Neuronal stem cell (in vitro differentiated cells): ENCODE data around the gene ARHGEF12.

Experiments used
- DNase-seq: peaks from one replicate; pipeline ENCODE4 v3.0.0-alpha.2; 2013; ENCODE audit warnings: low spot score
- H2AFZ ChIP-seq: one replicate; pipeline ENCODE4 v1.6.1; 2013; ENCODE audit warnings: mild to moderate bottlenecking, low read length, inconsistent platforms
- H2AK5ac ChIP-seq: 2 replicates; pipeline ENCODE4 v1.6.1; 2013; ENCODE audit warnings: low read depth, mild to moderate bottlenecking, inconsistent platforms, low read length, moderate library complexity, mixed read lengths
- H2BK120ac ChIP-seq: 2 replicates; pipeline ENCODE4 v1.6.1; 2013; ENCODE audit warnings: low read depth, mild to moderate bottlenecking, inconsistent platforms, low read length, moderate library complexity, mixed read lengths
- H2BK12ac ChIP-seq: one replicate; pipeline ENCODE4 v1.6.1; 2013; ENCODE audit warnings: low read length, inconsistent platforms
- H2BK15ac ChIP-seq: 2 replicates; pipeline ENCODE4 v1.6.1; 2013; ENCODE audit warnings: mild to moderate bottlenecking, low read length, inconsistent platforms, mixed read lengths
- H2BK5ac ChIP-seq: one replicate; pipeline ENCODE4 v1.6.1; 2013; ENCODE audit warnings: inconsistent platforms, mild to moderate bottlenecking, low read length, moderate library complexity
- H3K14ac ChIP-seq: one replicate; pipeline ENCODE4 v1.6.1; 2013; ENCODE audit warnings: low read length, inconsistent platforms
- H3K18ac ChIP-seq: 2 replicates; pipeline ENCODE4 v1.6.1; 2013; ENCODE audit warnings: low read length, inconsistent platforms
- H3K23ac ChIP-seq: 2 replicates; pipeline ENCODE4 v1.6.1; 2013; ENCODE audit warnings: low read depth, mild to moderate bottlenecking, mixed read lengths, low read length, inconsistent platforms; ENCODE audit not compliant: poor library complexity
- H3K27ac ChIP-seq: replicated peaks from 3 replicates; pipeline ENCODE4 v1.5.1; 2013; ENCODE audit warnings: low read length, inconsistent platforms
- H3K27me3 ChIP-seq, 3 experiments: 2 replicates each; pipeline ENCODE4 v1.6.1; 2013; ENCODE audit warnings: low read length in 3 of 3, mild to moderate bottlenecking in 2 of 3, inconsistent platforms in 1 of 3, low read depth in 1 of 3, mixed read lengths in 1 of 3, moderate library complexity in 1 of 3; ENCODE audit not compliant: control insufficient read depth in 3 of 3, insufficient read depth in 3 of 3
- H3K36me3 ChIP-seq, 2 donors: replicated peaks in 1 of 2; 2 replicates each; pipeline ENCODE4 v1.6.1; 2013; ENCODE audit warnings: low read length in 2 of 2; ENCODE audit not compliant: control insufficient read depth in 2 of 2, insufficient read depth in 2 of 2
- H3K4ac ChIP-seq: 2 replicates; pipeline ENCODE4 v1.6.1; 2013; ENCODE audit warnings: inconsistent platforms, mild to moderate bottlenecking, low read length, moderate library complexity
- H3K4me1 ChIP-seq, 2 donors: 1 replicate in 1 of 2; 2 replicates in 1 of 2; pipeline ENCODE4 v1.6.1; 2013; ENCODE audit warnings: low read length in 2 of 2, low read depth in 1 of 2; ENCODE audit not compliant: control insufficient read depth in 2 of 2, insufficient read depth in 1 of 2
- H3K4me2 ChIP-seq: one replicate; pipeline ENCODE4 v1.6.1; 2013; ENCODE audit warnings: mild to moderate bottlenecking, low read length, inconsistent platforms; ENCODE audit not compliant: insufficient read depth, poor library complexity, severe bottlenecking
- H3K4me3 ChIP-seq, 2 donors: 2 replicates each; pipeline ENCODE4 v1.5.1; 2013; ENCODE audit warnings: low read length in 2 of 2, mild to moderate bottlenecking in 2 of 2, inconsistent platforms in 1 of 2, moderate library complexity in 1 of 2
- H3K79me1 ChIP-seq: one replicate; pipeline ENCODE4 v1.6.1; 2013; ENCODE audit warnings: low read depth, mild to moderate bottlenecking, inconsistent platforms, low read length, moderate library complexity
- H3K9ac ChIP-seq: one replicate; pipeline ENCODE4 v1.6.1; 2013; ENCODE audit warnings: mild to moderate bottlenecking, low read depth, low read length, inconsistent platforms; ENCODE audit not compliant: poor library complexity
- H3K9me3 ChIP-seq, 2 donors: replicated peaks in 1 of 2; 2 replicates each; pipeline versions ENCODE3 to v1.6.1; 2013; ENCODE audit warnings: low read length in 2 of 2, mild to moderate bottlenecking in 2 of 2, inconsistent platforms in 1 of 2, low read depth in 1 of 2, mixed read lengths in 1 of 2, moderate library complexity in 1 of 2; ENCODE audit not compliant: control insufficient read depth in 2 of 2, insufficient read depth in 1 of 2
- H4K8ac ChIP-seq: one replicate; pipeline ENCODE4 v1.6.1; 2013; ENCODE audit warnings: low read depth, mild to moderate bottlenecking, inconsistent platforms, low read length, moderate library complexity
- H4K91ac ChIP-seq: one replicate; pipeline ENCODE4 v1.6.1; 2013; ENCODE audit warnings: low read length, low read depth, mild to moderate bottlenecking, inconsistent platforms; ENCODE audit not compliant: poor library complexity
- WGBS, 2 donors: extraction: QIAGEN DNeasy Blood & Tissue Kit; methylation state at CpG; one replicate each; pipeline ENCODE4 v1.1.7; 2013; ENCODE audit warnings: missing lambda C conversion rate in 2 of 2, mixed read lengths in 1 of 2; ENCODE audit not compliant: insufficient read length in 2 of 2, insufficient replicate concordance in 1 of 2; ENCODE audit errors: extremely low coverage in 2 of 2; 5-methylcytosine and 5-hydroxymethylcytosine counted together

The ARHGEF12 gene

DNA sequence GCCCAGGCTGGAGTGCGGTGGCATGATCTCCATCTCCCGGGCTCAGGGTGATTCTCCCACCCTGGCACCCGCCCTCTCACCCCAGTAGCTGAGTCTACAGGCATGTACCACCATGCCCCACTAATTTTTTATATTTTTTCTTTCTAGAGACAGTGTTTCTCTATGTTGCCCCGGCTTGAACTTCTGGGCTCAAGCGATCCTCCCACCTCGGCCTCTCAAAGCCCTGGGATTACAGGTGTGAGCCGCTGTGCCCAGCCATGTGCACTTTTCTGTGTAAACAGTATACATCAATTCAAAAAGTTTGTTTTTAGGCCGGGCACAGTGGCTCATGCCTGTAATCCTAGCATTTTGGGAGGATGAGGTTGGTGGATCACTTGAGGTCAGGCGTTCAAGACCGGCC is 190.0 kb downstream of the ARHGEF12 start:
- H2AFZ ChIP-seq, result no peak overlapping the region
- no peak overlapping the region for H3K9ac ChIP-seq
- no peak overlapping the region for H2BK15ac ChIP-seq
- H2AK5ac ChIP-seq, result no peak overlapping the region
- no peak overlapping the region for H3K23ac ChIP-seq
- peaks cover 9 to 13% of the 10 kb centered on the region in 2 donors for H3K4me1 ChIP-seq
- no peaks in the 10 kb centered on the region for H3K36me3 ChIP-seq
- no peak overlapping the region for H4K8ac ChIP-seq
- H3K14ac ChIP-seq, result no peak overlapping the region
- H3K27ac ChIP-seq, result no peak overlapping the region
- H3K79me1 ChIP-seq, result no peaks in the 10 kb centered on the region
- no peak overlapping the region for H2BK12ac ChIP-seq
- H3K9me3 ChIP-seq, result no peaks in the 10 kb centered on the region
- peaks cover 0 to 5% (median 0%) of the 10 kb centered on the region in 3 experiments for H3K27me3 ChIP-seq
- no peak overlapping the region for H3K4me3 ChIP-seq
- no peak overlapping the region for H4K91ac ChIP-seq
- no peak overlapping the region for H3K4ac ChIP-seq
- H3K18ac ChIP-seq, result no peak overlapping the region
- no CpG with 5 or more reads among the region's 10 CpGs for WGBS, 2 donors
- DNase-seq, result no peak
- no peak overlapping the region for H2BK5ac ChIP-seq
- H2BK120ac ChIP-seq, result no peak overlapping the region
- no peak overlapping the region for H3K4me2 ChIP-seq

DNA sequence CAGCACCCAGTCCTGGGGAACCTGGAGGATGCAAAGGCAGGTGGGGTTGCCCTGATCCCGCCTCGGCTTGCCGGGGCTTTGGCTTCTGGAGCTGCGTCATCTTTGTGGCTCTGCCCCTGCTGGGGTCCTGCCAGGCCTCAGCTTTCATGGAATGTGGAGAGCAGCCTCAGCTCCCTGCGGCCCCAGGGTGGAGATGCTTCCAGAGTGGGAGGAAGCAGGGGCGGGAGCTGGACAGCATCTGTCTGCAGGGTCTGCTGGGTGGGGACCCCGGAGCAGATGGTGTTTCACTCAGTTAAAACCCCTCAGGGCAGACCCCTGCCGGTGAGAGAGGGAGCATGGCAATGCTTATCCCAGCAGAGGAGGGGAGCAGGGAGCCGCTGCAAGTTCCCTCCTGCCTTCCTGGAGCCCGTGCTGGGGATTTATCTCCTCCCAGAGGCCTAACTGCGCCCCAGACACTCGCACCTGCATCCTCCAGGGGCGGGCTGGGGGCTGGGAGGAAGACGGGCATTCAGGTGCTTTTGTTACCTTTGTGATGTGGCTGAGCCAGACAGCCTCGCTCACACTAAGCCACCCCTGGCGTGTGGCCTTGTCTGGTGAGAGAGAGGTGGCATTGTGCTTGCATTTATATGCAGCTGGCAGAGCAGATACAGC is 191.0 kb downstream of the ARHGEF12 start:
- Histone ChIP-seq H3K18ac (peak overlapping the region; percentile 86), H3K27ac (no peak overlapping the region), H3K4me1 (peaks cover 12 to 13% of the 10 kb centered on the region in 2 donors), H3K36me3 (no peaks in the 10 kb centered on the region), H3K9me3 (no peaks in the 10 kb centered on the region), H2AFZ (peak overlapping the region; percentile 9), H2BK120ac (no peak overlapping the region), H2BK5ac (no peak overlapping the region), H3K27me3 (peaks cover 0 to 5% (median 0%) of the 10 kb centered on the region in 3 experiments), H3K23ac (no peak overlapping the region), H2BK12ac (no peak overlapping the region), H4K91ac (no peak overlapping the region), H2AK5ac (peak overlapping the region; percentile 58), H3K4me2 (no peak overlapping the region), H3K14ac (no peak overlapping the region), H2BK15ac (no peak overlapping the region), H3K4me3 (no peak overlapping the region), H4K8ac (no peak overlapping the region), H3K79me1 (no peaks in the 10 kb centered on the region), H3K9ac (no peak overlapping the region), H3K4ac (no peak overlapping the region)
- DNase-seq, result no peak
- no CpG with 5 or more reads among the region's 16 CpGs for WGBS, 2 donors

DNA sequence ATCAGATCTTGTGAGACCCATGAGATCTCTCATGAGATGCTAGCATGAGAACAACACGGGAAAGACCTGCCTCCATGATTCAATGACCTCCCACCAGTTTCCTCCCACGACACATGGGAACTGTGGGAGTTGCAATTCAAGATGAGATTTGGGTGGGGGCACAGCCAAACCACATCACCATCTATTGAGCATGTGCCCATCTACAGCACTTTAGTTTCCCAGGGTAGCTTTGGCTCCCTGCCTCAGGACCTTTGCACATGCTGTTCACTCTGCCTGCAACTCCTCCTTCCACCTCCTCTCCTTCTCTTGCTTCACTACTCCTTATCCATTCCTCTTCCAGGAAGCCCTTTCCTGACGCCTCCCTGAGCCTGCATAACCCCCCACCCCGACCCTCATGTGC is 192.5 kb downstream of the ARHGEF12 start:
- H2BK120ac ChIP-seq, result no peak overlapping the region
- H3K36me3 ChIP-seq, result no peaks in the 10 kb centered on the region
- no peak overlapping the region for H3K14ac ChIP-seq
- H3K4me2 ChIP-seq, result no peak overlapping the region
- H3K9me3 ChIP-seq, result no peaks in the 10 kb centered on the region
- H3K27ac ChIP-seq, result no peak overlapping the region
- H3K4me3 ChIP-seq, result no peak overlapping the region
- no peak overlapping the region for H2BK5ac ChIP-seq
- DNase-seq, result no peak
- peaks cover 0 to 5% (median 0%) of the 10 kb centered on the region in 3 experiments for H3K27me3 ChIP-seq
- H3K18ac ChIP-seq, result no peak overlapping the region
- H4K91ac ChIP-seq, result no peak overlapping the region
- no peak overlapping the region for H3K9ac ChIP-seq
- no CpG with 5 or more reads among the region's 4 CpGs for WGBS, 2 donors
- H2AFZ ChIP-seq, result no peak overlapping the region
- H3K4me1 ChIP-seq, result peaks cover 10 to 12% of the 10 kb centered on the region in 2 donors
- no peaks in the 10 kb centered on the region for H3K79me1 ChIP-seq
- H2BK12ac ChIP-seq, result no peak overlapping the region
- H4K8ac ChIP-seq, result no peak overlapping the region
- H3K23ac ChIP-seq, result no peak overlapping the region
- no peak overlapping the region for H2BK15ac ChIP-seq
- H2AK5ac ChIP-seq, result no peak overlapping the region
- H3K4ac ChIP-seq, result no peak overlapping the region

DNA sequence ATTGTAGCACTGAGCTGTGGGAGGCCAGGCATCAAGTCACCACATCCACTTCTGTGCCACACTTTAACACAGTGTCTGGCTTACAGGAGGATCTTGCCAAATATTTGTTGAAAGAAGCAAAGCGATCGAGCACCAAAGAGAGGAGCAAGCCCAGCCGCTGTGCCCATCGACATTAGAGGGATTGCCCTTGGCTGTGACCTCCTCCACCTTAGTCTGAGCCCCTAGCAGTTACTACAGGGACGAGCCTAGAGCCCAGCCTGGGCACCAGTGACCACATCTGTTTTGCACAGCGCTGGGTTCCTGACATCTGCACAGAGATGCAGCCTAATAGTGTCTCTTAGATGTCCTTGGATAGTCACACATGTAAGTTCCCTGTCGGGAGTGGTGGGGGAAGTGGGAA is 193.0 kb downstream of the ARHGEF12 start:
- Histone ChIP-seq H2AFZ (no peak overlapping the region), H3K79me1 (no peaks in the 10 kb centered on the region), H2BK120ac (no peak overlapping the region), H3K4me3 (no peak overlapping the region), H3K27me3 (peaks cover 0 to 5% (median 0%) of the 10 kb centered on the region in 3 experiments), H4K8ac (no peak overlapping the region), H2BK15ac (no peak overlapping the region), H3K4me2 (no peak overlapping the region), H3K4me1 (peaks cover 10 to 12% of the 10 kb centered on the region in 2 donors), H3K9me3 (no peaks in the 10 kb centered on the region), H3K9ac (no peak overlapping the region), H3K14ac (peak overlapping the region; percentile 72), H2BK12ac (no peak overlapping the region), H3K18ac (no peak overlapping the region), H3K4ac (no peak overlapping the region), H2AK5ac (no peak overlapping the region), H2BK5ac (no peak overlapping the region), H4K91ac (no peak overlapping the region), H3K23ac (no peak overlapping the region), H3K36me3 (no peaks in the 10 kb centered on the region), H3K27ac (no peak overlapping the region)
- no peak for DNase-seq
- no CpG with 5 or more reads among the region's 7 CpGs for WGBS, 2 donors
